Hematopoietic multipotent progenitor cell treated with erythropoietin and hydrocortisone succinate and interleukin-3 and kit ligand, for 17 days (in vitro differentiated cells): ENCODE measurements around the gene C5orf15.

ENCODE experiments used
- DNase-seq: peaks from one replicate; pipeline ENCODE4 v3.0.0-alpha.2; 2015; ENCODE audit warnings: low spot score

C5orf15 gene

DNA sequence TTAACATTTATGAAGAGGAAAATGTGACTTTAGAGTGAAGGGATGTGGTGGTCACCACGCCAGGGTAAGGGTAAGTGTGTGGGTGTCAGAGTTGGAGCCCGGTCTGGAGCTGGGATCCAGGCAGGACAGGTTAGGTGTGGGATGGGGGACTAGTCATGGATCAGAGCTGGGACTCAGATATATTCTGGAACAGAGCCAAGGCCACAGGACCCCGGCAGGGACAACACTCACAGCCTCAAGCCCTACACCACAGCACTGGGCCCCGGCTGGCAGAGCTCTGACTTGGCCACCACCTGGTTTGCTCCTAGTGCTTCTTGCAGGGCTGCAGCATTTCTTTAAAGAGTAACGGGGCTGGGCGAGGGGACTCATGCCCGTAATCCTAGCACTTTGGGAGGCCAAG is 47.4 kb downstream of the C5orf15 start:
- DNase-seq = no peak

DNA sequence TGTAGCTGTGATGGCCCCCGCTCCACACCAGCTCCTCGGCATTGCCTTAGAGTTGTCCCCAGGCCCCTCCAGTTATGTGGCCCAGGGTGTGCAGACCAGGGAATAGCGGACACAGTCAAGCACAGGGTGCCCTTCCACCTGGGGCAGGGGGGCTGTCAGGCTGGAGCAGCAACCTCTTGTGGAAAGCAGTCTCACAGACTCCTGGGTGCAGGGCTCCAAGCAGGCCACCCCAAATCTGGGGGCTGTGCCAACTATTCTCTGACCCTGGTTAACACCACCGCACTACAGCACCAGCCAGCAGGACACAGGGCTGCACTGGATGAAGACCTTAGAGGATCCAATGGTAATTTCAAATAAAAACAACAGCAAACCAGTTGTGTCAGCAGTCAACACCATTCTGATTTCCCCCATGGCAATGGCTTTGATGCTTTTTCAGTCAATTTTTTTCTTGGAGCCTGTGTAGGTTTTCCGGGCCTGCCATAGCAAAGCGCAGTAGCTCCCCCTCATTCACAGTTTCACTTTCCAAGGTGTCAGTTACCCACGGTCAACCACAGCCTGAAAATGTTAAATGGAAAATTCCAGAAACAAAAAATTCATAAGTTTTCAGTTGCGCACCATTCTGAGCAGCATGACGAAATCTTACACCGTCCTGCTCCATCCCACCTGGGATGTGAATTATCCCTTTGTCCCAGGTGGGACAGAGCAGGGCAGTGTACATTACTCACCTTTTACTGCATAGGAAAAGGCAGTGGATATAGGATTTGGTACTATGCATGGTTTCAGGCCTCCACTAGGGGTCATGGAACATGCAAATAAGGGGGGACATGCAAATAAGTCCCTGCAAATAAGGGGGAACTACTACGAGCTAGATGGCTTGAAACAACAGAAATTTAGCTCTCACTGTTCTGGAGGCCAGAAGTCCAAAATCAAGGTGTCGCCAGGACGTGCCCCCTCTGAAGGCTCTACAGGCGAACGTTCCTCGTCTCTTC is 49.0 kb downstream of the C5orf15 start:
- DNase-seq = no peak

DNA sequence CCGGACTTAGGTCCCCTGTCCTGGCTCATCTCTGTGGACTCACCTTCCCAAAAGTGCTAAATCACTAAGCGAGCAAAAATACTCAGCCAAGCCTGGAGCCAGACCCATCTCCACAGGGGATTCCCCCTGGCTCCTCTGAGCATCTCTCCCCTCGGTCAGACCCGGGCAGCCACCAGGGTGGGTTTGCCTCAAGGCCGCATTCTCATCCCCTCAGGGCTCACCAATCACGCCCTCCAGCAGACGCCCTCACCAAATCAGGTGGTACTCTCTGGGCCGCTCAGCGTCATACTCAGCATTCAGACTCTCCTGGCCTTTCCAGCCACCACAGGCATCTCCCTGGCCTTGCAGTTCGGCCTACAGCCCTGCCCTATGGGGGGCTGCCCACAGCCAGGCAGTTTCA is 49.7 kb downstream of the C5orf15 start:
- DNase-seq = no peak

DNA sequence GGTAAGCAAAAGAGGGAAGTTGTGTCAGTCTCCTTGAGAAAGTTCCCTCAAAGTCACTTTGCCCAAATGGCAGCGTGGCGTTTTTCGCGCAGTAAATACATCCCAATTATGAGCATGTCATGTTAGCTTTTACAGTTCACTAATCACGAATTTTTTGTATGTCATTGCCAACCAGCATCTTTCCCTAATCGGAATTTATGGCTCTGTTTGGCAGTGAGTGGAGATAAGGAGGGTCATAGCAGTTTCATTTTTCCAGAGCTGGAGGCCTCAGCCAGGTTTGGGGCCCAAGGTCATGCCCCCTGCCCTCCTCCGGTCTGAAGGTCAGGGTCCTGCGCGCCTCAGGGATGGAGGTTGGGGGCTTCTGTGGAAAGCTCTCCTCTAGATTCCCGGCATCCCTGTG is 50.1 kb downstream of the C5orf15 start:
- DNase-seq = no peak

DNA sequence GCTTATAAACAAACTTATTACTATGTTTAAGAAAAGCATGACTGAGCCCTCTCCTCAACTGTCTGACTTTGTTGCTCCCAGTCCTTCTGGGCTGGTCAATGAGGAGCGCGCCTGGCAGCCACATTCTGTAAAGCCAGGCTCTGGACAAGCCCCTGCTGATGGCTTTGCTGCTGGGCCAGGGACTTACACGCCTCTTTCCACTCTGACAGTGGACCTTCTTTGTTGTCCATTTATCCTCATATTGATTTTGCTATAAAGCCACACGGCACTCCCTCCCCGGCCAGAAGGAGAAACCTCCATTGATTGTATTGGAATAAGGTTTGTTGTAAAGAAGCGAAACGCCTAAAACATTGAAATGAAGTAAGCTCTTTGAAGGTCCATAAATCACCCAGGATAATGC is 50.6 kb downstream of the C5orf15 start:
- no peak for DNase-seq

DNA sequence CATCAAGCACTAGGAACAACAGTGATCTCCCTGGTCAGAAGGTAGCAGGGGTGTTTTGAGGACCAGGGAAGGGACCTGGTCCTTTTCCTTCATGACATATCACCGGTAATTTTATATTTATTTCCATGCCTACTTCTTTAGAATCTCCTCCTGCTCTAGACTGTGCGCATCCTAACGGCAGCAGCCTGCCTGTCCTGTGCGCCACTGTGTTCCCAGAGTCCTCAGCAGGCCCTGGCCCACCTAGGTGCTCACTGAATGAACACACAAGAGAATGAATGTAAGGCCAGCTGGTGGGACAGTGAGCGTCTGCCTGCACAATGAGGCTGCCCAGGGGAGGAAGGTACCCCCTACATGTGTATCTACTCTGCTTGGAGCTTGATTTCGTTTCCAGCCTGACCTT is 51.5 kb downstream of the C5orf15 start:
- DNase-seq = no peak

DNA sequence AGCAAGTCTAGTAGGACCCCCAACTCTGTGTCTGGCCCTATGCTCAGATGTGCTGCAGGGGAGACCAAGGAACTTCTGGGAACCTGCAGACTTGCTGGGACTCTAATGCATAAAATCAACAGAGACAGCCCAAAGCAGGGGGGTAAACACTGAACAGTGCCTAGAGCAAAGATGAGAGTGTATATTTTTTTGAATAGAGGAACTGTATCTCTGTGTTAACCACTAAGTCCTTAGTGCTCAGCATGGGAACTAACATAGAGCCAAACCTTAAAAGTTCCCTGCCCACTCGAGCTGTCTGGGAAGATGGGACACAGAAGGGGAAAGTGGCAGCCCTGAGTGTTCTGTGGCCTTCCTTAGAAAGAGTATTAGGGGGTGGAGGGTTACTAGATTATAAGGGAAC is 51.9 kb downstream of the C5orf15 start:
- DNase-seq = no peak

DNA sequence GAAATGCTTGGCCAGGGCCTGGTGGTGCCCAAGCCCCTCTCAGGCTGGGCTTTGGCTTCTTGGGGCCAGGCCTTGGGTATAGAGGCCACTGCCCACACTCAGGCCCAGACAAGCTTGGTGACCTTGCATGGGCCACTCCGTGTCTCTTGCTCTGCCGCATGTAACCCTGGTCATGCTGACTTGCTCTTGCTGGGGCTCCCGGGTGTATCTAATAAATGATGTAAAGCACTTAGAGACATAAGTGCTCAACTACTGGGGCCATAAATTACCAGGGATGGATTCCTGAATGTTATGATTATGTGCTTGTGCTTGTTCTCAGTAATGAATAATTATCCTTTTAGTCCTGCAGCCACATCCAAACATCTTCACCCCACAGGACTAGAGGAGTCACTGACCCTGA is 54.0 kb downstream of the C5orf15 start:
- DNase-seq = no peak

DNA sequence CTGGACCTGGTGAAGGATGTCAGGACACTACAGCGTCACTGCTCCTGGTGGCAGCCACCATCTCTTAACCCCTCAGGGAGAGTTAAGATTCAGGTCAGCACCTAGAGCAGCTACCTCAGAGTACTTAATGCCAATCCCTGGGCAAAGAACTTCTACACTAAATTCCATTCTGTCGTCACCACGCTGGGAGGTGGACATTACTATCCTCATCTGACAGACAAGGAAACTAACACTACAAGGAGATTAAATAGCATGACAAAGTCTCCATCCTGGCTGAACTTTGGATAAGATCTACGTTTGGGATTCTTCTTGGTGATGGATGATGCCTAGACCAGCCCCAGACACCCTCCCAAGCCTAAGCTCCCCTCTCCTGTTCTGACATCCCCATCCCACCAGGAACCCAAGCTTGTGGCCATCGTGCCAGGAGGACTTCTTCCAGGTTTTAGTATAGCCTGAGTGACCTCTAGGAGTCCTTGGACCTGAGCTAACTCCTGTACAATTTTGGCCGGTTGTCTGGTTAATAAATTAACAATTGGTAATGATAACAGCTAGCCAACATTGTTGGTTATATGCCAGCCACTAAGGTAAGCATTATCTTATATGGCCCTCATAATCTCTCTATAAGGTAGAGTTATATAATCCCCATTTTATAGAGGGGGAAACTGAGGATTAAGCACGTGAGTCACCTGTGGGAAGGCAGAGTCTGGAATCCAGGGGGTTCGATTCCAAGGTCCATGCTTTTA is 54.8 kb downstream of the C5orf15 start:
- DNase-seq = no peak

DNA sequence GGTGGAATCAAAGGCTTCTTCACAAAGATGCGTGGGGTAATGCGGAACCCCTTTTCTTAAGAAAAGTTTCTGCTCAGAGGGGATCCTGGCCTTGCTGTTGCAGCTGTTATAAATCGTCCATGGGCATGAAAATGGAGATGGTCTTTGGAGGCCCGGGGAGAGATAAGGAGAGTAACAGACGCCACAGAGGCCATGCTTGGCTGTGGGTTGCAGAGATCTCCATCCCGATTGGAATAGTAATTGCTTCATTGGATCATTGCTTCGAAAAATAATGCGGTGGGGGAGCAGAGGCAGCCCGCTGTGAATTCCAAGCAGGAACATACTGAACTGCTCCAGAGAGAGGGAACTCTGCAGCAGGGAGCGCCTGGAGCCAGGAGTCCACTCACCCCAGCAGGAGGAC is 55.5 kb downstream of the C5orf15 start:
- no peak for DNase-seq

DNA sequence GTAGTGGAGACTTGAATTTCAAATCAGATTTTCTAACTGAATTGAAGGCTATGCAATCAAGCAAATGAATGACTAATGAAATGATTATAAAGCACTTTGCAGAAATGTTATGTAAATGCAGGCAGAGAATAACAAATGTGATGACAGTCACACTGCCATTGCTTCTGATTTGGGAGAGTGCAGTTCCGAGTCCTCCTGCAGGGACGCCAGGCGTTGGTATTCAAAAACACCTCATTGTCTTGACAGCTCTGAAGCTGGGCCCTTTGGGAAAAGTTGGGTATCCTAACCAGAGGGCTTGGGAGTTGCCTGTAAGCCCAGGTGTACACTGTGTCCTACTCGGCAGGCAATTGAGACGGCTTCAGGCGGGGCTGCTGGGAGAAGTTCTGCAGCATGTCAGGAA is 57.9 kb downstream of the C5orf15 start:
- DNase-seq = no peak

DNA sequence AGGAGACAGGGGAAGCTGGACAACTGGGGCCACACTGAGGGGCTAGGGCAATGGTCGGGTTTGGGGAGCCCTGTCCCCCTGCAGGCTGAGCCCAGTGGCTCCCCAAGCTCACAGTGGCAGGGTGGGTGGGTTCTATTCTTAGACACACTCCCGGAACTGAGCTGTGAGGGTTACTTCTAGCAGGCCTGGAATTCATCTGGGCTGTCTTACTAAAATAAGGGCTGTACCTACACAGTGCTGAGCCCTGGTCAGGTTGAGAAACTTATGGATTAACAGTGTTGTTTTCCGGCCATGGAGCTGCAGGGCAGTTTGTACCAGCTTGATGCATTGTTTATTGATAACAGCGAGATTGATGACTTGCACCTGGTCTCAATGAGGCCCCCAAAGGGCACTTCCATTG is 58.8 kb downstream of the C5orf15 start:
- DNase-seq = no peak

DNA sequence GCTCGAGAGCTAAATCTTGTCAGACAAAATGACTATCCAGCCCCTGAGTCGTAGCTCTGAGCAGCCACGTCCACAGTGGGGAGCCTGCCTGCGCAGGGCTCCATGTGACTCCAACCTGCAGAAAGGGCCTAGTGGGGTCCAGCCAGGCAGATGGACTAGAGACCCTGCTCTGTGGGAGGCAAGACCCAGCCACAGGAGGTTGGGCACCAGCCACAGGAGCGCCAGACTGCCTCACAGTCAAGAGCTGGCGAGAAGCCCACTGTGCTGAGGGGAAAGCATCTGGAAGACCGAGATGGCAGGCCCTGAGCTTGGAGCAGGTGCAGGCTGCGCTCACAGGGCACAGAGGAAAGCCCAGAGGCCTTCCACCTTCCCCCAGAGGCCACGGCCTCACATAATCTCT is 61.4 kb downstream of the C5orf15 start:
- DNase-seq = no peak

DNA sequence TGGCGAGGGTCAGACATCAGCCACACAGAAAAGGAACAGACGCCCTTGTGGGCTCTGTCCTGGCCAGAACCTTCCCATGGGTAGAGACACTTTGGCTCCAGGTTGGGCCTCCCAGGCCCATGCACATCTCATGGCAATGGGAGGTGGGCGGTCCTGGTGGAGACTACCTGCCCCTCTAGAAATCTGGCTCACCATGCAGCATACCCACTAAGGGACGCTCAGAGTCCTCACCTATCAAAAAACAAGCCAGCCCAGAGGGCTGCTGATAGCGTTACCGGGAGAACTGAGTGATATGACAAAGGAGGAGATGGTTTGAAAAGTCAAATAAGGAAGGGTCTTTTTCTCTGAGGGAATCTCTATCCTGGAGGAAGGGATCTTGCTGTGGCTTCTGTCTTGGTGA is 62.1 kb downstream of the C5orf15 start:
- DNase-seq = no peak
